Peyer's patch (tissue), 4 donors: ENCODE data around the gene SF1.

ENCODE experiments used
- CTCF ChIP-seq, 6 experiments: fragments of 450-650 bp in 4 of 6; fragments of 200-600 bp in 2 of 6; sonication (generic) in 1 of 6; IDR thresholded peaks; one replicate each; pipeline ENCODE4 v1.5.1; 2017 to 2019; ENCODE audit warnings: antibody characterized with exemption in 6 of 6, mild to moderate bottlenecking in 3 of 6, moderate library complexity in 1 of 6
- POLR2A ChIP-seq, 2 donors: fragments of 450-650 bp; IDR thresholded peaks; one replicate each; pipeline ENCODE4 v1.5.1; 2017; ENCODE audit warnings: antibody characterized with exemption in 2 of 2, mild to moderate bottlenecking in 2 of 2, moderate library complexity in 2 of 2

- TF ChIP-seq CTCF (IDR thresholded peaks at IDR 0.05) (no peak), POLR2A (IDR thresholded peaks at IDR 0.05) (no peak)
Measured at GRCh38 chr11:64724863-64725532, 53.3 kb downstream of the SF1 start.
